A549 (cell line): ENCODE results near the gene TMEM60. TPM values are rescaled to one million over a fixed set of nuclear protein-coding genes. Genes with fewer than 3 reads are reported as not detected.

Experiments
- ATAC-seq, 2 experiments: fragments of 200-7000 bp in 1 of 2; fragments of >200 bp in 1 of 2; cut with Nextera tagmentation in 1 of 2; cut with Tn5 transposase in 1 of 2; 3 replicates each; pipeline versions ENCODE4 v1.8.0 to v1.9.1; 2018 to 2020; ENCODE audit warnings: mild to moderate bottlenecking in 1 of 2, moderate library complexity in 1 of 2
- CTCF ChIA-PET: fragments of 300-600 bp; sonication (Branson Sonifier 250); formaldehyde crosslinking; extraction: SDS; loops from one replicate; lab custom pipeline; 2021; ENCODE audit warnings: antibody characterized with exemption, inconsistent platforms; lab: Yijun Ruan, JAX
- POLR2A ChIA-PET: fragments of 350-600 bp; formaldehyde crosslinking; extraction: SDS; loops from one replicate; lab custom pipeline; 2021; ENCODE audit warnings: antibody characterized with exemption, inconsistent platforms; lab: Yijun Ruan, JAX
- DNase-seq, 2 experiments: peaks; one replicate each; pipeline versions ENCODE4 v3.0.0 to v3.0.0-alpha.2; 2011 to 2016; ENCODE audit warnings: low read depth in 1 of 2, low spot score in 1 of 2
- FAIRE-seq: peaks from 2 replicates; lab custom pipeline; 2011; peaks lifted over from hg19 to GRCh38; lab: Jason Lieb, UNC
- H3K27ac ChIP-seq, 2 experiments: fragments of >200 bp; sonication (Bioruptor Twin); formaldehyde crosslinking; 3 replicates each; pipeline ENCODE4 v1.5.1; 2016 to 2017
- H3K4me1 ChIP-seq: fragments of >200 bp; sonication (Bioruptor Twin); formaldehyde crosslinking; 3 replicates; pipeline ENCODE4 v1.6.1; 2016
- H3K4me2 ChIP-seq: fragments of >200 bp; sonication (Bioruptor Twin); formaldehyde crosslinking; 3 replicates; pipeline ENCODE4 v1.6.1; 2016
- H3K4me3 ChIP-seq: fragments of >200 bp; sonication (Bioruptor Twin); formaldehyde crosslinking; 3 replicates; pipeline ENCODE4 v1.5.1; 2016
- H3K9me3 ChIP-seq: fragments of >200 bp; sonication (Bioruptor Twin); formaldehyde crosslinking; 3 replicates; pipeline ENCODE4 v1.6.1; 2016
- BCL3 ChIP-seq: fragments of >200 bp; sonication (Bioruptor Twin); formaldehyde crosslinking; IDR thresholded peaks from 3 replicates; pipeline ENCODE4 v1.6.1; 2016
- CBX2 ChIP-seq: fragments of 200-600 bp; sonication (generic); IDR thresholded peaks from 2 replicates; pipeline ENCODE4 v1.6.1; 2016; ENCODE audit warnings: low read depth, mild to moderate bottlenecking, borderline replicate concordance
- CEBPB ChIP-seq, 2 experiments: fragments of >200 bp in 1 of 2; sonication (Bioruptor Twin) in 1 of 2; formaldehyde crosslinking in 1 of 2; IDR thresholded peaks; 2 replicates each; pipeline ENCODE4 v1.6.1; 2012 to 2016
- CHD4 ChIP-seq: fragments of 200-600 bp; sonication (generic); IDR thresholded peaks from 2 replicates; pipeline ENCODE4 v1.6.1; 2016; ENCODE audit warnings: antibody characterized with exemption, mild to moderate bottlenecking, borderline replicate concordance
- ELK1 ChIP-seq: fragments of 150-350 bp; IDR thresholded peaks from 2 replicates; pipeline ENCODE4 v1.6.1; 2014; ENCODE audit warnings: low read depth, mild to moderate bottlenecking, low read length
- EP300 ChIP-seq, 2 experiments: fragments of >200 bp; sonication (Bioruptor Twin); formaldehyde crosslinking; IDR thresholded peaks; 2 replicates in 1 of 2; 3 replicates in 1 of 2; pipeline ENCODE4 v1.6.1; 2016 to 2017
- FOSL2 ChIP-seq, 2 experiments: fragments of 450-650 bp in 1 of 2; fragments of >200 bp in 1 of 2; sonication (Bioruptor Twin) in 1 of 2; formaldehyde crosslinking; IDR thresholded peaks; 2 replicates each; pipeline versions ENCODE4 v1.5.0 to v1.6.1; 2016 to 2020; ENCODE audit warnings: mild to moderate bottlenecking in 1 of 2, moderate library complexity in 1 of 2
- GATA3 ChIP-seq: IDR thresholded peaks from 2 replicates; pipeline ENCODE4 v1.6.1; 2012; ENCODE audit warnings: borderline replicate concordance
- HDAC2 ChIP-seq: fragments of 200-600 bp; sonication (generic); IDR thresholded peaks from 2 replicates; pipeline ENCODE4 v1.6.1; 2016
- HEYL ChIP-seq: fragments of 250-450 bp; sonication (Bioruptor Pico); IDR thresholded peaks from 2 replicates; pipeline ENCODE4 v1.8.0; 2021; ENCODE audit warnings: mild to moderate bottlenecking, moderate library complexity
- HMGXB4 ChIP-seq: fragments of 250-450 bp; sonication (Bioruptor Pico); IDR thresholded peaks from 2 replicates; pipeline ENCODE4 v1.5.0; 2021; ENCODE audit warnings: mild to moderate bottlenecking, moderate library complexity, borderline replicate concordance
- HOXB13 ChIP-seq: fragments of 250-450 bp; sonication (Bioruptor Pico); IDR thresholded peaks from 2 replicates; pipeline ENCODE4 v1.5.0; 2020; ENCODE audit warnings: low read depth, mild to moderate bottlenecking, moderate library complexity
- JUNB ChIP-seq: fragments of >200 bp; sonication (Bioruptor Twin); formaldehyde crosslinking; IDR thresholded peaks from 2 replicates; pipeline ENCODE4 v1.6.1; 2016
- KDM1A ChIP-seq: fragments of 200-600 bp; sonication (generic); IDR thresholded peaks from 2 replicates; pipeline ENCODE4 v1.6.1; 2016; ENCODE audit warnings: low read depth, mild to moderate bottlenecking
- KDM5A ChIP-seq: fragments of 200-600 bp; sonication (generic); IDR thresholded peaks from 2 replicates; pipeline ENCODE4 v1.6.1; 2016; ENCODE audit warnings: antibody characterized with exemption, mild to moderate bottlenecking
- MAX ChIP-seq: IDR thresholded peaks from 2 replicates; pipeline ENCODE4 v1.6.1; 2012
- MAZ ChIP-seq: fragments of 150-350 bp; IDR thresholded peaks from 2 replicates; pipeline ENCODE4 v1.6.1; 2014; ENCODE audit warnings: antibody characterized with exemption, low read depth, low read length, borderline replicate concordance
- NR3C1 ChIP-seq: fragments of >200 bp; sonication (Bioruptor Twin); formaldehyde crosslinking; IDR thresholded peaks from 3 replicates; pipeline ENCODE4 v1.6.1; 2017
- PBX3 ChIP-seq: IDR thresholded peaks from 2 replicates; pipeline ENCODE4 v1.6.1; 2012
- POLR2A ChIP-seq: IDR thresholded peaks from 2 replicates; pipeline ENCODE4 v1.6.1; 2012; ENCODE audit warnings: mild to moderate bottlenecking, low read length
- RARB ChIP-seq: fragments of 250-450 bp; sonication (Bioruptor Pico); IDR thresholded peaks from 2 replicates; pipeline ENCODE4 v1.8.0; 2021; ENCODE audit warnings: mild to moderate bottlenecking, moderate library complexity
- SMC3 ChIP-seq: fragments of >200 bp; sonication (Bioruptor Twin); formaldehyde crosslinking; IDR thresholded peaks from 3 replicates; pipeline ENCODE4 v1.6.1; 2018; ENCODE audit warnings: inconsistent platforms
- SREBF2 ChIP-seq: fragments of 450-650 bp; IDR thresholded peaks from 2 replicates; pipeline ENCODE4 v1.6.1; 2014; ENCODE audit warnings: mild to moderate bottlenecking, moderate library complexity
- WGBS: methylation state at CpG from one replicate; pipeline ENCODE4 v1.1.6; 2017; ENCODE audit errors: missing lambda C conversion rate; 5-methylcytosine and 5-hydroxymethylcytosine counted together
- polyA plus RNA-seq, 4 experiments: library from polyadenylated mRNA; depleted of rRNA in 3 of 4; stranded (reverse); fragments of >200 nt; fragmentation: RNase III in 1 of 4; extraction: RNeasy Plus Mini Kit Qiagen cat#74134 plus additional on column Dnase treatment in 1 of 4; gene quantifications; 2 replicates in 3 of 4; 3 replicates in 1 of 4; pipeline ENCODE4 v1.2.3, GENCODE V29; 2011 to 2017

The TMEM60 gene
- polyA plus RNA-seq, 2 of the 4 experiments (the other 2 are of a cell fraction): 33.8 to 54.7 TPM

- WGBS: 76% methylated on average over 6 of the region's 6 CpGs
- no peak overlapping the region for H3K4me3 ChIP-seq
- ATAC-seq: no peak
- DNase-seq: no peak
- peak overlapping the region; percentile 51 for H3K4me2 ChIP-seq
- TF ChIP-seq JUNB (no peak), KDM1A (no peak), KDM5A (no peak), SREBF2 (no peak), CBX2 (no peak), PBX3 (no peak), HEYL (CRISPR knock-in tag) (no peak), MAZ (no peak), ELK1 (no peak), POLR2A (no peak)
- FAIRE-seq: no peak
- CTCF ChIA-PET: interaction anchor here (1.0 to 1.3 kb wide), 3 partner anchors 8 to 166 kb away, joined by 3 read pairs; no protein-coding TSS in a partner anchor
- POLR2A ChIA-PET: no interaction called here
- peaks cover 44% of the 10 kb centered on the region for H3K4me1 ChIP-seq
- H3K9me3 ChIP-seq: no peaks in the 10 kb centered on the region
- peak overlapping the region; percentile 12 to 69; a peak in 3 of 6 replicates for H3K27ac ChIP-seq
Observed at GRCh38 chr7:77766801-77767605, 31.2 kb downstream of the TMEM60 start.

GRCh38 chr7:77765906-77766800 lies 32.1 kb downstream of the TMEM60 start:
- Histone ChIP-seq H3K27ac (peak overlapping the region; percentile 23 to 75; a peak in 4 of 6 replicates), H3K4me3 (no peak overlapping the region), H3K4me1 (peaks cover 51% of the 10 kb centered on the region), H3K9me3 (no peaks in the 10 kb centered on the region), H3K4me2 (peak overlapping the region; percentile 51)
- no peak for TF ChIP-seq EP300 (IDR thresholded peaks at IDR 0.05)
- no peak for TF ChIP-seq HDAC2
- TF ChIP-seq ELK1: no peak
- TF ChIP-seq GATA3: no peak
- no peak for TF ChIP-seq JUNB
- no peak for TF ChIP-seq NR3C1
- no peak for TF ChIP-seq HOXB13 (CRISPR knock-in tag)
- no peak for TF ChIP-seq BCL3
- no peak for TF ChIP-seq HMGXB4 (CRISPR knock-in tag)
- no peak for TF ChIP-seq RARB (CRISPR knock-in tag)
- no peak for TF ChIP-seq CBX2
- no peak for TF ChIP-seq CHD4
- TF ChIP-seq FOSL2 (IDR thresholded peaks at IDR 0.05): no peak
- TF ChIP-seq FOSL2 (CRISPR knock-in tag; IDR thresholded peaks at IDR 0.05): no peak
- TF ChIP-seq SMC3: no peak
- no peak for TF ChIP-seq KDM1A
- no peak for TF ChIP-seq CEBPB (IDR thresholded peaks at IDR 0.05)
- TF ChIP-seq MAX: no peak
- WGBS: 66% methylated on average over 4 of the region's 4 CpGs
- DNase-seq (no peak), ATAC-seq (peak in 1 of 2 experiments; percentile 39; a peak in 1 of 6 replicates), FAIRE-seq (no peak)
- CTCF ChIA-PET: interaction anchor here (0.9 to 1.3 kb wide), 4 partner anchors 32 to 165 kb away, joined by 3 to 5 read pairs (median 3); partner anchors contain the start of genes PHTF2 and TMEM60
- POLR2A ChIA-PET: no interaction called here
